Cardiac septum (tissue), 1 donor: ENCODE measurements around the gene EGR2. TPM values are rescaled to one million over a fixed set of nuclear protein-coding genes. Genes with fewer than 3 reads are reported as not detected.
A peak's percentile ranks its signal among the peaks of the same experiment; 100 is the strongest.

Source experiments
- DNase-seq: peaks from one replicate; pipeline ENCODE4 v3.0.0-alpha.2; 2020; ENCODE audit warnings: low spot score
- intact Hi-C: fragments of 100-400 bp; cut with DNase I; formaldehyde crosslinking; loops from one replicate; pipeline ENCODE4 v1.14.0; 2022
- long read RNA-seq: library from polyadenylated mRNA; unstranded; transcript quantifications from one replicate; pipeline ENCODE4 v2.0.0, GENCODE V29; 2021
- total RNA-seq: library from RNA; stranded (reverse); fragmentation: NEBNext Ultra II Directional; extraction: Animal tissue kit (Norgen Biotek cat#: 25700); gene quantifications from one replicate; pipeline ENCODE4 v1.2.1, GENCODE V29; 2021
- donor health status: DM: no; HTN: no; CAD: no.

EGR2 gene
- total RNA-seq, result 4.8 TPM
- long read RNA-seq, partial matches to known transcripts, result 0 of 3 reads
- long read RNA-seq, other reads (novel, unspliced or antisense), result 3 of 3 reads

DNA sequence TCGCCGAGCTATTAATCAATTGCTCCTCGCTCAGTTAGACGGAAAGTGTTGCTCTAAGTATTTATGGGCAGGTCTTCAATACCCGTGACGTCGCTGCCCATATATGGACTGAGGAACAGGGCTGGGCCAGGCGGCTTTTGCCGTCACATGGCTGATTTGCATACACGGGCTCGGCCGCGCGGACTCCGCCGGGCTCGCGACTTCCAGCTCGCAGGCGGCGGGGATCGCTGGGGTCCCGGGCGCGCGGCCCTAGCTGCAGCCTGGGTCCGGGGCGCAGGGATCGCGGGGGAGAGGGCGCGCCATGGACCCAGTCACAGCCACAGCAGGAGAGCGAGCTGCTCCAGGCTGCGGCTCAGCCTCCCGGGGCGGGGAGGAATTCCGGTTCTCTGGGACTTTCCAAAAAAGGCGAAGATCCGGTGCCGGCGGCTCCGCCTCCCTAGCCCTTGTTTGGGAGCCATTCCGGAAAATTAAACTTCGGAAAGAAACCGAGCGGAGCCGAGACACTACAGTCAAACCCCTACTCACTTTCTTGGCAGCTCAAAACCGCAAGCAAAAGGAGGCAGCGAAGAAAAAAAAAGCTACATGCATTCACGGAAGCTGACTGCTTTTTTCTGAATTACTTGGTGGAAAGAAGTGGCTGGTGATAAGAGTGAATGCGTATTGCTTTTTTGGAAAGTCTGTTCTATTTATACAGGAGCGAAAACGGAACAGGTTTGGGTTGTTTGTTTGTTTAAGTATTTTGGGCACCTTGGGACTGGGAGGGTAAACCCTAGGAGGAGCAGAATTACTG, at the start of gene EGR2:
Gene EGR2 (minus strand): TSS at position 36 of the 790 bp plus-strand sequence. CDS start 337 bp downstream, outside the sequence.
- DNase-seq, result peak; percentile 98
- intact Hi-C loops, result loop anchor here (2.0 to 5.0 kb wide), 7 partner anchors 54 to 379 kb away; no protein-coding TSS in a partner anchor

DNA sequence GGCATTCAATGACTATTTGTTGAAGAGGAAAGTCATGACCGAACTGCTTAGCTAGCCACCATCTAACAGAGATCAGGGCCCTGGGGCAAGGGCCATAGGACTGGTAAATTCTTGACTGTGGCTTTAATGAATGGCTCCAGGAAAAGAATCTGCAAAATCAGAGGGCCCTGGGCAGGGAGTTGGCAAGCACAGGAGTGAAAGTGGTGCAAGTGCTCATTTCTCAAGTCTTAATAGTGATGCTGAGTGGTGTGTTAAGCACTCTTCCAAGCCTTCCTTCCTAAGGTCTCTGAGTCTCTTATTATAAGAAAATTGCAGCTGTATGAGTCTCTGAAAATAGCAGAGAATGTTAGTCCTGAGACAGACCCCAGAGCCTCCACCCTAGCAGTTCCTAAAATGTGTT, 46.3 kb upstream of the EGR2 start:
- DNase-seq, result no peak
- intact Hi-C loops, result no loop called here

GRCh38 chr10:62861507-62861906, 45.3 kb upstream of the EGR2 start:
- no peak for DNase-seq
- intact Hi-C loops, result no loop called here

DNA sequence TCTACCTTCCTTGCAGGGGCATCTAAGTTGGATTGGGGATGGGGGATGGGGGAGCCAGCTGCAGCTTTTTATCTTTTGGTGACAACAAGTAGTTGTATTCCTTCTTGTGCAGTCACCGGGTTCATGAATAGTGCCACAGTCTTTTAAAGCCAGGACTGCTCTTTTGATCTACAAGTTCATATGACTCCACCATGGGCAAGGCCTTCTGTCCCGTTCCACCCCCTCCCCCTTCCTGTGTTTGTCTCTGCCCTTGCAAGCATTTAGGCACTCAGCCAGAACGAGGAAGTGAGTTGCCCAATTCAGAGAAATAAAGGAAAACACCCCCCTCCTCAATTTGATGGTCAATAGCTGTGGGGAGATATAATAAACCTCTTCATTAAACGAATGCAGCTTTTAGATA, 44.8 kb upstream of the EGR2 start:
- intact Hi-C loops, result no loop called here
- no peak for DNase-seq

DNA sequence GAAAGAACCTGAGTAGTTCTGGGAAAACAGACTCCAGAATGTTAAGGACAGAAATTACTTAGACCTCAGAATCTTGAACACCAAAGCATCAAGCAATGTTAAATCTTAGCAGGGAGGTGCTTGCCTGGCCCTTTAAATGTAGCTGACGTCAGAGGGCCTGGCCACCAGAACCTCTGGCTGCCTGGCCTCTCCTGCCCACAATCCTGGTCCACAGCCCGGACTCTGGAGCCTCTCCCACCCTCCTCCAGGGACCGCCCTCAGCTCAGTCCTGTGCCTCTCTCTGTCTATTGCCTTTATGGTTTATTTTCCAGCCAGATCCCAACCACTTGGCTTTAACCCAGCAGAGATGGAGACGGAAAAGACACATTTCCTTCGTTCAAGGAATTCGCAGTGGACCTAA, 42.2 kb upstream of the EGR2 start:
- intact Hi-C loops, result no loop called here
- peak; percentile 82 for DNase-seq

- DNase-seq, result no peak
- intact Hi-C loops, result no loop called here
These were observed 39.9 kb upstream of the EGR2 start for GRCh38 chr10:62856021-62856420.

DNA sequence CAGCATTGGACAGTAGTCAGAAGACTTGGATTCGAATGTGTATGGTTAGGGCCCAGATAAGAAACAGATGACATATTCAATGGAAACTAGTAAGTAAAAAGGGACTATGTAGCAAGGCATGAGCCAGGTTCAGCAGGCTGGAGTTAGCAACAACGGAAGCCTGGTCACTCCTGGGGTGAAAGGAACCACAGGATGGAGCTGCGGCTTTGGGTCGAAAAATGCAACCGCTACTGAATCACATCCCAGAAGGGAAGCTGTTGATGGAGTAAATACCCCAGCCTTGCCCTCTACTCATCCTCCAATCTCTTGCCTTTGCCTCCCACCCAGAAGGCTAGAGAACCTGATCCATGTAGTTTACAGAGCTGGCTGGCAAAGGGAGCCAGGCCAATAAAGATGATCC, 37.5 kb upstream of the EGR2 start:
- no peak for DNase-seq
- intact Hi-C loops, result no loop called here

DNA sequence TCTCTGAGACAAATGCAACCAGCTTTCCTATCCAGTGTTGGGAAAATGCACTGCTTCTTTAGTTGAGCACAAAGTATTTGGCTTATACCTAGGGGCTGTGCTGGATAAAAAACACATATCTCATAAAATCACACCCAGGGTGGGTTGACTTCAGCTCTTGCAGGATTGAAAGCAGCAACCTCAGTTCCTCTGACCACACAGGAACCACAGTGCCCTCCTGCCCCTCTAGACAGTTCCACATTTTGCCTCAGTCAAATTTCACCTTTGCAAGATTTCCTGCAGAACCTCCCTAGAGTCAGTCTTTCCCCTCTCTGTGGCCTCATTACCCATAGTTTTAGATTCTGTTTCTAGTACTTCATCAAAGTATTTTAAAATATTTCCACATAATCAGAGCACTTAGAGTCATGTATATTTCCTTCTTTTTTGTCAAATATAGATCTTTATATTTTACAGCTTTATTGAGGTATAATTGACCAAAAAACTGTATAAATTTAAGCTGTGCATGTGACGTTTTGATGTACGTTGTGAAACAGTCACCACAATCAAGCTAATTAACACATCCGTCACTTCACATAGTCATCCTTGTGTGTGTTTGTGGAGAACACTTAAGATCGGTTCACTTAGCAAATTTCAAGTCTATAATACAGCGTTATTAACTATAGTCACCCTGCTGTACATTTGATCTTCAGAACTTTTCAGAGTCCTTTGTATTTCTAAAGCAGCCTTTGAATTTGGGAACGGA, 37.0 kb upstream of the EGR2 start:
- DNase-seq, result no peak
- intact Hi-C loops, result no loop called here

- intact Hi-C loops, result no loop called here
- no peak for DNase-seq
These were observed 35.3 kb upstream of the EGR2 start for GRCh38 chr10:62851442-62851841.

GRCh38 chr10:62850646-62851045, 34.5 kb upstream of the EGR2 start:
- intact Hi-C loops, result no loop called here
- DNase-seq, result no peak

DNA sequence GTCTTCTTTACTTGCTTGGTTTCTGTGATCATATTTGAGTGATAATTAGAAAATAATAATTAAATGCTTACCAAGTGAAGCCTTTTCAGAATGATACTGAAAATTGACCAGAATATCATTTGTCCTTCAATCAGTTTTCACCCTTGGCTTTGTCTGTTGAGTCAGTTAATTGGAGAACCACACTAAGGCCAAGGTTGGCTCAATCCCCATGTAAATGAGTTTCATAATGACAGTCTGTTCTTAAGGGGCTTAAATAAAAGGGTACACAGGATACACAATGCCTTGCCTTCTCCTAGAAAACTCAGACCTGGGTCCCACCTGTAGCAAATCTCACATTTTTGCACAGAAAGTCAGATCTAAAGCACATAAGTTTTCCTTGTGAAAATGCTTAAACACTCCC, 31.3 kb upstream of the EGR2 start:
- intact Hi-C loops, result no loop called here
- DNase-seq, result no peak

DNA sequence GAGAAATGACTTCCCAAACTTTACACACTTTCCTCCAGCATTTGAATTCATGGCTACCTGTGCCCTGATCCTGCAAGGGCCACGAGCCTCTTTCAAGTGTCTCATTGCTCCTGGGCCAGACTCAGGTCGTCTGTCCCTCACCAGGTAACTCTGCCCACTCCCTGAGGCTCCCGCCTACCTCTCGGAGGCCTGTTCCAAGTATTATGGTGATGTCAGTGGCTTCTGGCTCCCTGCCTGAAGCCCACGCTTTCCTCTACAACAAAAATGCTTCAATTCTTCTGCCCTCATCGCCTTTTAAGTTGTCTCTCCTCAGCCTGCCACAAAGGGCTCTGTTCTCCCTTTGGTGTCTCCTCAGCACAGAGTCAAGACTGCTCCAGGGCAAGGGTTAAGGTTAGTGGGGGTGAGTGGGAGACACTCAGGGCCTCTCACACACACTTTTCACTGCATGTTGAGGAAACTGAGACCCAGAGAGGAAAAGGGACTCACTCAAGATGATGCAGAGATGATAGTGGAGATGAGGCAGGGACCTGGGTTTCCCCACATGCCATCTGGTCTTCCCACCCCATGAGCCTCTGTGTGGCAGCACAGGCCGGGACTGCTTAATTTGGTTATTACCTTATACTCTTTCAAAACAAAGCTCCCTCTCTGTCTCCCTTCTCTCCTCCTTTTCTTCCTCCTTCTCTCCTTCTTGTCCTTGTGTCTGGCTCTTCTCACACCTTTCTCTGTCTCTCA, 28.3 kb upstream of the EGR2 start:
- intact Hi-C loops, result no loop called here
- no peak for DNase-seq

GRCh38 chr10:62843600-62843999, 27.4 kb upstream of the EGR2 start:
- intact Hi-C loops, result no loop called here
- no peak for DNase-seq

GRCh38 chr10:62842983-62843382, 26.8 kb upstream of the EGR2 start:
- no peak for DNase-seq
- intact Hi-C loops, result no loop called here

DNA sequence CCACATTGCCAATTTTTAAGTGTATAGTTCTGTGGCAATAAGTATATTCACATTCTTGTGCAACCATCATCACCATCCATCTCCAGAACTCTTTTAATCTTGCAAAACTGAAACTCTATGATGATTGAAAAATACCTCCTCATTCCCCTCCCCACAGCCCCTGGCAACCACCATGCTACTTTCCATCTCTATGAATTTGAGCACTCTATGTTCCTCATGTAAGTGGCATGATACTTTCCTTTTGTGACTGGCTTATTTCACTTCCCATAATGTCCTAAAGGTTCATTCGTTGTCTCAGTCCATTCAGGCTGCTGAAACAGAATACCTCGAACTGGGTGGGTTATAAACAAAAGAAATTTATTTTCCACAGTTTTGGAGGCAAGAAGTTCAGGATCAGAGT, 23.4 kb upstream of the EGR2 start:
- intact Hi-C loops, result no loop called here
- DNase-seq, result no peak

GRCh38 chr10:62831346-62831745, 15.2 kb upstream of the EGR2 start:
- intact Hi-C loops, result no loop called here
- DNase-seq, result no peak

- intact Hi-C loops, result no loop called here
These were observed 14.5 kb upstream of the EGR2 start for GRCh38 chr10:62830679-62831078.

DNA sequence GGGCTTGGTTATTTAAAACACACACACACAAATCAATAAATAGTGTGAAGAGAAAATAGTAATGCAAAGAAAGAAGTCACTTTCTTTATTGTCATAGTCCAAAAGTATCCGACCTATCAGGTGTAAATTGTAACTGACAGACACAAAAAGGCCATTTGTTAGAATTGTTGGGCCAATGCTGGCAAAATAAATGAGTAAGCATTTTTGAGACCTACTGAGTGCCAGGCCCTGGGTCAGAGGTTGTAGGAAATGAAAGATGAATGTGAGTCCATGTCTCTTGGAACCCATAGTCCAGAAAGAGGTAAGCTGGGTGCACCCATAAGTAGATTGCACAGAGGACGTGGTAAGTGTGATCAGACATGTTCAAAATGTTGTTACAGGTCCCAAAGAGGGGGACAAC, 13.5 kb upstream of the EGR2 start:
- no peak for DNase-seq
- intact Hi-C loops, result no loop called here

More at GRCh38 chr10:62830679-62831078, 14.5 kb upstream of the EGR2 start:
- no peak for DNase-seq

GRCh38 chr10:62826273-62826672, 10.1 kb upstream of the EGR2 start:
- no peak for DNase-seq

DNA sequence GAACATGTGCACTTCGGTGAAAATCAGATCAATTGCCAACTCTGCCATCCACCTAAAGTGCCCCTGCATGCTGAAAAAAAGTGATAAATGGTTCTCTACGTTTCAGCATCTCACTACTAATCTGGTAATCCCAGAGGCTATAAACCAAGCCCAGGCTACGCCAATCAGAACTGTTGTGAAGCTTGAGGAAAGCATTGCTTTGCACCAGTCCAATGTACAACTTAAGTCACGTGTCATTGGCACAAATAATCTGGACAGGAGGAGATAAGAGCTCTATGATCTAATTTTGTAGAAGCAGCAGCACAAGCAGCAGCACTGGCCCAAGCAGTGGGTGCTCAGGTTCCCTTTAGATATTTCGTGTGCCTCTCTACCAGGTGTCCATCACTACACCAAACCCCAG, 4.4 kb upstream of the EGR2 start:
- DNase-seq, result no peak
- intact Hi-C loops, result no loop called here

More at GRCh38 chr10:62826273-62826672, 10.1 kb upstream of the EGR2 start:
- intact Hi-C loops, result no loop called here
